ENCODE results near the gene CYSLTR2.

DNA sequence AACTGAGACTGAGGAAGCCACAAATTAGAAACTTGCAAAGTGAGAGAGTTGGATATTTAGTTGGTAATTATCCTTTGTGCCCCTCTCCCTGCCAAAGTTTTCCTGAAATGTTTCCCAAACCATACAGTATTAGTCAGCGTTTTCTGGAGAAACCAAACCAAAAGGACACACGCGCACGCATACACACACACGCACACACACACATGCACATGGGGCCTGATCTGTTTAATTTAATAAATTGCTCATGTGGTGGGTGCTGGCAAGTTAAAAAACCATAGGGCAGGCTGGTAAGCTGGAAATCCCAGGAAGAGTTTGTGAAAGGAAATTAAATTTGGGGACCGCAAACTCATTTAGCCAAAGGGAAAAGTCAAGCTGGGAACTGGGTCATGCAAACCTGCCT, 11.7 kb upstream of the CYSLTR2 start:
- TF ChIP-seq POLR2AphosphoS5 (IDR thresholded peaks at IDR 0.05; ENCODE audit: borderline replicate concordance, low read depth, low read length) (no peak), EZH2 (IDR thresholded peaks at IDR 0.05) (no peak), FOXP2 (optimal IDR thresholded peaks at IDR 0.05; ENCODE audit: control extremely low read depth, extremely low read length, insufficient read depth) (no peak)
